Stimulated activated CD8-positive, alpha-beta memory T cell treated with anti-CD3 and anti-CD28 coated beads, Interleukin-15, amount 100 ng/mL, for 1 hour (primary cell): ENCODE measurements around the gene FICD.
A peak's percentile ranks its signal among the peaks of the same experiment; 100 is the strongest.
"Not testable (repeated sequence)": the region's sequence is repeated elsewhere in the genome, so short reads cannot be mapped to it uniquely, and the experiment has no call there.

Experiments
- DNase-seq: peaks from one replicate; pipeline ENCODE4 v3.0.0-alpha.2; 2020; ENCODE audit warnings: low read depth

The FICD gene

GRCh38 chr12:108514973-108515814 lies at the start of gene FICD:
TSS of gene FICD (plus strand) at chr12:108515277. CDS start at chr12:108516973, 1,696 bp downstream.
- peak; percentile 99 for DNase-seq

GRCh38 chr12:108465417-108465816 lies 49.7 kb upstream of the FICD start:
- DNase-seq = no peak

GRCh38 chr12:108468196-108468968 lies 46.7 kb upstream of the FICD start:
- no peak for DNase-seq

GRCh38 chr12:108473400-108474055 lies 41.5 kb upstream of the FICD start:
- DNase-seq = no peak

- no peak for DNase-seq
Observed at GRCh38 chr12:108475396-108475795, 39.7 kb upstream of the FICD start.

- DNase-seq = no peak
Observed at GRCh38 chr12:108477055-108477880, 37.8 kb upstream of the FICD start.

- DNase-seq = no peak
Observed at GRCh38 chr12:108477881-108478259, 37.2 kb upstream of the FICD start.

- no peak for DNase-seq
Observed at GRCh38 chr12:108478611-108479206, 36.4 kb upstream of the FICD start.

- DNase-seq = no peak
Observed at GRCh38 chr12:108479364-108480070, 35.6 kb upstream of the FICD start.

GRCh38 chr12:108482717-108483212 lies 32.3 kb upstream of the FICD start:
- DNase-seq = no peak

GRCh38 chr12:108483213-108484059 lies 31.6 kb upstream of the FICD start:
- DNase-seq = no peak

- no peak for DNase-seq
Observed at GRCh38 chr12:108484431-108484830, 30.6 kb upstream of the FICD start.

GRCh38 chr12:108484845-108485244 lies 30.2 kb upstream of the FICD start:
- no peak for DNase-seq

GRCh38 chr12:108485371-108485770 lies 29.7 kb upstream of the FICD start:
- not testable (repeated sequence) for DNase-seq

GRCh38 chr12:108487029-108487428 lies 28.0 kb upstream of the FICD start:
- not testable (repeated sequence) for DNase-seq

GRCh38 chr12:108491256-108491655 lies 23.8 kb upstream of the FICD start:
- no peak for DNase-seq

- DNase-seq = no peak
Observed at GRCh38 chr12:108495054-108495453, 20.0 kb upstream of the FICD start.

GRCh38 chr12:108495823-108496579 lies 19.1 kb upstream of the FICD start:
- no peak for DNase-seq

- DNase-seq = no peak
Observed at GRCh38 chr12:108498136-108498535, 16.9 kb upstream of the FICD start.
